Right atrium auricular region (tissue), 2 donors: ENCODE measurements around the gene SMIM35. TPM values are rescaled to one million over a fixed set of nuclear protein-coding genes. Genes with fewer than 3 reads are reported as not detected.

ENCODE experiments used
- DNase-seq: peaks from one replicate; pipeline ENCODE4 v3.0.0-alpha.2; 2019; ENCODE audit warnings: low spot score
- H3K27ac ChIP-seq, 2 donors: fragments of 200-600 bp; sonication (generic); 1 replicate in 1 of 2; 2 replicates in 1 of 2; pipeline ENCODE4 v1.5.1; 2016 to 2019
- H3K27me3 ChIP-seq, 2 donors: fragments of 200-600 bp; sonication (generic); one replicate each; pipeline versions ENCODE4 v1.5.1 to v1.6.0; 2017 to 2019
- H3K36me3 ChIP-seq: fragments of 200-600 bp; sonication (generic); one replicate; pipeline ENCODE4 v1.5.1; 2016
- H3K4me1 ChIP-seq, 2 donors: fragments of 200-600 bp; sonication (generic); one replicate each; pipeline versions ENCODE4 v1.5.1 to v1.6.0; 2017 to 2019
- H3K4me3 ChIP-seq, 2 donors: fragments of 200-600 bp; sonication (generic); 1 replicate in 1 of 2; 2 replicates in 1 of 2; pipeline ENCODE4 v1.5.1; 2017 to 2019; ENCODE audit warnings: mild to moderate bottlenecking in 1 of 2, moderate library complexity in 1 of 2
- H3K9me3 ChIP-seq, 2 donors: fragments of 200-600 bp; sonication (generic); one replicate each; pipeline ENCODE4 v1.5.1; 2019
- CTCF ChIP-seq, 2 donors: fragments of 200-600 bp; sonication (generic); IDR thresholded peaks; one replicate each; pipeline ENCODE4 v1.5.1; 2019; ENCODE audit warnings: antibody characterized with exemption in 2 of 2
- total RNA-seq, 2 donors: library from RNA; depleted of rRNA; stranded (reverse); fragments of >200 nt; gene quantifications; one replicate each; pipeline ENCODE4 v1.1.0, GENCODE V29; 2016

The SMIM35 gene
- total RNA-seq, 2 donors from 2014 or later: not detected

- no peak for DNase-seq
- Histone ChIP-seq H3K4me1 (peaks cover 0 to 13% of the 10 kb centered on the region in 2 donors), H3K9me3 (no peaks in the 10 kb centered on the region), H3K4me3 (peak overlapping the region; percentile 44 to 60), H3K36me3 (peaks cover 4% of the 10 kb centered on the region), H3K27me3 (no peaks in the 10 kb centered on the region), H3K27ac (peak overlapping the region; percentile 63 to 64)
- no peak for TF ChIP-seq CTCF (IDR thresholded peaks at IDR 0.05)
Observed at GRCh38 chr11:117986981-117987574, 99.7 kb downstream of the SMIM35 start.

GRCh38 chr11:117985953-117986887 lies 100.5 kb downstream of the SMIM35 start, which contains the start of gene IL10RA:
TSS of gene IL10RA (plus strand) at chr11:117986394. CDS start at chr11:117986468, 74 bp downstream.
- Histone ChIP-seq H3K36me3 (peaks cover 4% of the 10 kb centered on the region), H3K4me3 (peak within 1 kb of the TSS; percentile 44 to 60), H3K27me3 (no peaks in the 10 kb centered on the region), H3K9me3 (no peaks in the 10 kb centered on the region), H3K27ac (peak within 1 kb of the TSS; percentile 63 to 64), H3K4me1 (peaks cover 0 to 13% of the 10 kb centered on the region in 2 donors)
- peak; percentile 86 for DNase-seq
- TF ChIP-seq CTCF (IDR thresholded peaks at IDR 0.05): peak in 1 of 2 donors; percentile 8

GRCh38 chr11:117984476-117984875 lies 102.3 kb downstream of the SMIM35 start:
- Histone ChIP-seq H3K36me3 (no peaks in the 10 kb centered on the region), H3K4me1 (peaks cover 0 to 17% of the 10 kb centered on the region in 2 donors), H3K27ac (no peak overlapping the region), H3K9me3 (no peaks in the 10 kb centered on the region), H3K27me3 (no peaks in the 10 kb centered on the region), H3K4me3 (no peak overlapping the region)
- TF ChIP-seq CTCF (IDR thresholded peaks at IDR 0.05): no peak
- no peak for DNase-seq

GRCh38 chr11:117983163-117983475 lies 103.6 kb downstream of the SMIM35 start:
- Histone ChIP-seq H3K36me3 (no peaks in the 10 kb centered on the region), H3K4me1 (peaks cover 0 to 31% of the 10 kb centered on the region in 2 donors), H3K9me3 (no peaks in the 10 kb centered on the region), H3K27me3 (no peaks in the 10 kb centered on the region), H3K4me3 (no peak overlapping the region), H3K27ac (no peak overlapping the region)
- no peak for TF ChIP-seq CTCF (IDR thresholded peaks at IDR 0.05)
- DNase-seq: no peak

- H3K27ac ChIP-seq: no peak overlapping the region
- H3K27me3 ChIP-seq: no peaks in the 10 kb centered on the region
- peaks cover 0 to 19% of the 10 kb centered on the region in 2 donors for H3K4me1 ChIP-seq
- H3K36me3 ChIP-seq: no peaks in the 10 kb centered on the region
- H3K4me3 ChIP-seq: no peak overlapping the region
- H3K9me3 ChIP-seq: no peaks in the 10 kb centered on the region
- no peak for TF ChIP-seq CTCF (IDR thresholded peaks at IDR 0.05)
- DNase-seq: peak; percentile 30
Observed at GRCh38 chr11:117980720-117981119, 106.0 kb downstream of the SMIM35 start.
